CD4-positive, alpha-beta memory T cell (primary cell): ENCODE results near the gene ZNF354C. TPM values are rescaled to one million over a fixed set of nuclear protein-coding genes. Genes with fewer than 3 reads are reported as not detected.
A peak's percentile ranks its signal among the peaks of the same experiment; 100 is the strongest.

Source experiments
- CTCF ChIA-PET: fragments of 350-600 bp; sonication (Branson Sonifier 250); formaldehyde crosslinking; loops from one replicate; lab custom pipeline; 2021; ENCODE audit warnings: inconsistent platforms; ENCODE audit not compliant: partially characterized antibody; lab: Charles Lee
- POLR2A ChIA-PET: fragments of 350-600 bp; sonication (Branson Sonifier 250); formaldehyde crosslinking; loops from one replicate; lab custom pipeline; 2021; ENCODE audit not compliant: partially characterized antibody; lab: Charles Lee
- DNase-seq, 5 donors: peaks; one replicate each; pipeline versions ENCODE4 v3.0.0 to v3.0.0-alpha.2; 2020 to 2022; ENCODE audit warnings: mixed read lengths in 1 of 5
- H3K27ac ChIP-seq: one replicate; pipeline ENCODE4 v1.7.0; 2013; ENCODE audit warnings: low read depth, low read length
- H3K27me3 ChIP-seq: 2 replicates; pipeline ENCODE4 v1.7.0; 2013; ENCODE audit warnings: mild to moderate bottlenecking, low read length, moderate library complexity; ENCODE audit not compliant: insufficient read depth
- H3K36me3 ChIP-seq: 2 replicates; pipeline ENCODE4 v1.7.0; 2013; ENCODE audit warnings: mild to moderate bottlenecking, low read length, moderate library complexity; ENCODE audit not compliant: insufficient read depth
- H3K4me1 ChIP-seq: 2 replicates; pipeline ENCODE4 v1.7.0; 2013; ENCODE audit warnings: mild to moderate bottlenecking, low read length, moderate library complexity; ENCODE audit not compliant: insufficient read depth
- H3K4me3 ChIP-seq, 2 donors: one replicate each; pipeline ENCODE4 v1.7.0; 2013; ENCODE audit warnings: low read length in 2 of 2, mild to moderate bottlenecking in 1 of 2
- H3K9me3 ChIP-seq, 2 donors: one replicate each; pipeline ENCODE4 v1.7.0; 2013; ENCODE audit warnings: low read length in 2 of 2, control low read depth in 1 of 2; ENCODE audit not compliant: control insufficient read depth in 1 of 2
- H3K27ac Mint-ChIP-seq, 7 donors: one replicate each; pipeline ENCODE4 v1.8.0; 2020 to 2021; ENCODE audit warnings: mixed read lengths in 7 of 7, mild to moderate bottlenecking in 6 of 7, inconsistent platforms in 3 of 7, moderate library complexity in 3 of 7
- H3K27me3 Mint-ChIP-seq, 2 donors: one replicate each; pipeline ENCODE4 v1.8.0; 2020 to 2021; ENCODE audit warnings: mixed read lengths in 2 of 2
- H3K36me3 Mint-ChIP-seq, 2 donors: one replicate each; pipeline ENCODE4 v1.8.0; 2020 to 2021; ENCODE audit warnings: mixed read lengths in 2 of 2, inconsistent platforms in 1 of 2, mild to moderate bottlenecking in 1 of 2
- H3K4me1 Mint-ChIP-seq, 4 donors: one replicate each; pipeline ENCODE4 v1.8.0; 2020 to 2021; ENCODE audit warnings: mixed read lengths in 4 of 4, mild to moderate bottlenecking in 1 of 4
- H3K4me3 Mint-ChIP-seq, 8 donors: one replicate each; pipeline ENCODE4 v1.8.0; 2020 to 2021; ENCODE audit warnings: mixed read lengths in 8 of 8, mild to moderate bottlenecking in 7 of 8, moderate library complexity in 6 of 8, inconsistent platforms in 3 of 8
- H3K9me3 Mint-ChIP-seq, 8 donors: one replicate each; pipeline ENCODE4 v1.8.0; 2020 to 2021; ENCODE audit warnings: mixed read lengths in 8 of 8, mild to moderate bottlenecking in 5 of 8, inconsistent platforms in 3 of 8, moderate library complexity in 1 of 8
- intact Hi-C: fragments of 100-400 bp; cut with micrococcal nuclease; formaldehyde crosslinking; loops from one replicate; pipeline ENCODE4 v1.15.1; 2023
- polyA plus RNA-seq, 2 donors: library from polyadenylated mRNA; unstranded; fragments of 300-500 nt; fragmentation: Illumina TruSeq; gene quantifications; one replicate each; pipeline ENCODE4 v1.2.3, GENCODE V29; 2021
- total RNA-seq, 2 experiments: library from RNA; stranded (reverse); gene quantifications; one replicate each; pipeline ENCODE4 v1.2.3, GENCODE V29; 2021

The ZNF354C gene
- total and polyA plus RNA-seq, 4 experiments from 2014 or later = 1.3 to 11.3 (median 6.4) TPM

DNA sequence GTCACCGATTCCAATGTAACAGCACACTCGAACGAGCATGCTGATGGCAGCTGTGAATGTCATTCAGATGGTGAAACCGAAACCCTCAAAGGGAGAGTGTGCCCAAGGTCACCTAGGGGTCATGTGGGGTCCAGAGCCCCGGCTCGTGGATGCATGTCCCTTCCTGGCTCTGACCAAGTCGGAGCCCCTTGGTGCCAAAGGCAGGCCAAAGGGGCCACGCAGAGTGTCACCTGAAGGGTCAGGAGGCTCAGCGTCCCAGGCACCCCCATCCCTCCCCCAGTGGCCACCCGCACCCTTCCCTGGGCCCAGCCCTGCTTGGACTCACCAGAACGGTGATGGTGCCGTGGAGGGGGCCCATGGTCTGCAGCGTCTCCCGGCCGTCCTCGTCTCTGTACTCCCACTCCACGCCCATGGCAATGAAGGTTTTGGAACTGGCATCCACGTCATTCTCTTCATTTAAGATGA, 69.5 kb downstream of the ZNF354C start:
- H3K4me3 Mint-ChIP-seq = no peak overlapping the region
- no peak for DNase-seq
- H3K27ac Mint-ChIP-seq = no peak overlapping the region
- H3K27me3 ChIP-seq = no peaks in the 10 kb centered on the region
- H3K4me1 ChIP-seq = no peaks in the 10 kb centered on the region
- H3K4me1 Mint-ChIP-seq = no peaks in the 10 kb centered on the region
- H3K9me3 Mint-ChIP-seq = peaks cover 0 to 3% (median 0%) of the 10 kb centered on the region in 8 donors
- no peaks in the 10 kb centered on the region for H3K36me3 ChIP-seq
- ChIA-PET POLR2A (no interaction called here), CTCF (no interaction called here)
- intact Hi-C loops = no loop called here
- H3K9me3 ChIP-seq = no peaks in the 10 kb centered on the region
- no peak overlapping the region for H3K4me3 ChIP-seq
- H3K36me3 Mint-ChIP-seq = no peaks in the 10 kb centered on the region
- H3K27ac ChIP-seq = no peak overlapping the region
- no peaks in the 10 kb centered on the region for H3K27me3 Mint-ChIP-seq

- H3K36me3 Mint-ChIP-seq = no peaks in the 10 kb centered on the region
- intact Hi-C loops = no loop called here
- Histone ChIP-seq H3K27ac (no peak overlapping the region), H3K36me3 (no peaks in the 10 kb centered on the region), H3K4me3 (no peak overlapping the region), H3K27me3 (no peaks in the 10 kb centered on the region), H3K4me1 (no peaks in the 10 kb centered on the region), H3K9me3 (no peaks in the 10 kb centered on the region)
- DNase-seq = no peak
- H3K27ac Mint-ChIP-seq = no peak overlapping the region
- no peaks in the 10 kb centered on the region for H3K4me1 Mint-ChIP-seq
- ChIA-PET POLR2A (no interaction called here), CTCF (no interaction called here)
- H3K4me3 Mint-ChIP-seq = no peak overlapping the region
- peaks cover 0 to 3% (median 0%) of the 10 kb centered on the region in 8 donors for H3K9me3 Mint-ChIP-seq
- no peaks in the 10 kb centered on the region for H3K27me3 Mint-ChIP-seq
Measured at GRCh38 chr5:179130101-179130681, 70.0 kb downstream of the ZNF354C start.

DNA sequence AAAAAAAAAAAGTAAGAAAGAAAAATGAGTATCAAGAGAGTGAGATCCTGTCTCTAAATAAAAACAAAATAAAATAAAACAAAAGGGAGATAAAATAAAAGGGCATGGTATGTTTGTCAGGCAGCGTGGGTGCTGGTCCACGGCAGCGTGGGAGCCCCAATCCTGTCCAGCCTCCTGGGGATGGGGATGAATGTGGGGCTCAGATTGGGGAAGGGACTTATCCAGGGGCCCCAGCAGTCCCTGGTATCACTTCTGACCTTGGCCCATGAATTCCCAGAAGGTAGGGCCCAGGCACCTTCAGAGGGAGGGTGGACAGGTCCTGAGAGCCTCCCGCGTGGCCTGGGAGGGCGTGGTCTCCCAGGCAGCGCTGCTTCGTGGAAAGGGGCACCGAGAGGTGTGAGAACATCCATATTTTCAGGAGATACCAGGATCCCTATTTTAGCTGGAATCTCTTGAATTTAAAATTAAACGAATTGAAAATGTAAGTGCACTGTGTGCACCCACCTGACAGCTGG, 71.2 kb downstream of the ZNF354C start:
- ChIA-PET CTCF (no interaction called here), POLR2A (no interaction called here)
- intact Hi-C loops = no loop called here
- Histone ChIP-seq H3K36me3 (no peaks in the 10 kb centered on the region), H3K27me3 (no peaks in the 10 kb centered on the region), H3K9me3 (no peaks in the 10 kb centered on the region), H3K4me3 (no peak overlapping the region), H3K4me1 (no peaks in the 10 kb centered on the region), H3K27ac (no peak overlapping the region)
- no peak for DNase-seq
- Mint-ChIP-seq H3K27ac (no peak overlapping the region), H3K4me1 (no peaks in the 10 kb centered on the region), H3K4me3 (no peak overlapping the region), H3K36me3 (no peaks in the 10 kb centered on the region), H3K9me3 (peaks cover 0 to 4% (median 0%) of the 10 kb centered on the region in 8 donors), H3K27me3 (no peaks in the 10 kb centered on the region)

DNA sequence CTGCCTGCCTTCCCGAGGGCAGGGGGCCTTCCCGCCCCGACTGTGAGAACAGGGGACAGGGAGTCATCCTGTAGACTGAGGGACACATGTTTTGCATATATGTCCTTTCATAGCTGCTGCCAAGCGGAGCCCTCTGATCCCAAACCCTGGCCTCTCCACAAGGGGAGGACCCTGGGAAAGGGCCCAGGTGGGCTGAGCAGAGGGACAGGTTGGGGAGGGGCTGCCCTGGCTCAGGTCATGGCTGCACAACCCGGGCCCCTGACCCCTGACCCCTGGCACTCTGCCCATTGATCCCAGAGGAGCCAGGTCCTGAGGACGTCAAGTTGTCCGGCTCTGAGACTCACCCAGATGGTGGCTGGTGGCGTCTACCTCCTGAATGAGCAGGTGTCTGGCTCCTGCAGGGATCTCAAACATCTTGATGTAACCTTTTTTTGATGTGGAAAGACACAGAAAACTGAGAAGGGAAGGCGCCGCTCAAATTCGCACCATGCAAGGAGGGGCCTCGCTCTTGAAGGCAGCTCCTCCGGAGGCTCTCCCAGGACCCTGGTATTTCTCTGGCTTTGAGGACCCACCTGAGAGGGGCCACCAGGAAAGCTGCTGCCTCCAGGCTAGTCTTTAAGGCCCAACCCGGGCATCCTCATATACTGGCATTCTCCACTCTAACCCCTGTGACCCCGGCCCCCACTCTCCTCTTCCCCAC, 71.9 kb downstream of the ZNF354C start:
- Histone ChIP-seq H3K4me3 (no peak overlapping the region), H3K9me3 (no peaks in the 10 kb centered on the region), H3K27ac (no peak overlapping the region), H3K36me3 (no peaks in the 10 kb centered on the region), H3K4me1 (no peaks in the 10 kb centered on the region), H3K27me3 (no peaks in the 10 kb centered on the region)
- CTCF ChIA-PET = no interaction called here
- H3K4me3 Mint-ChIP-seq = no peak overlapping the region
- no peaks in the 10 kb centered on the region for H3K4me1 Mint-ChIP-seq
- H3K36me3 Mint-ChIP-seq = no peaks in the 10 kb centered on the region
- peaks cover 0 to 4% (median 0%) of the 10 kb centered on the region in 8 donors for H3K9me3 Mint-ChIP-seq
- intact Hi-C loops = no loop called here
- H3K27me3 Mint-ChIP-seq = no peaks in the 10 kb centered on the region
- POLR2A ChIA-PET = no interaction called here
- DNase-seq = no peak
- no peak overlapping the region for H3K27ac Mint-ChIP-seq

- Histone ChIP-seq H3K27me3 (no peaks in the 10 kb centered on the region), H3K4me1 (no peaks in the 10 kb centered on the region), H3K27ac (no peak overlapping the region), H3K36me3 (no peaks in the 10 kb centered on the region), H3K4me3 (no peak overlapping the region), H3K9me3 (no peaks in the 10 kb centered on the region)
- CTCF ChIA-PET = no interaction called here
- Mint-ChIP-seq H3K9me3 (peaks cover 0 to 3% (median 0%) of the 10 kb centered on the region in 8 donors), H3K4me1 (no peaks in the 10 kb centered on the region), H3K27me3 (no peaks in the 10 kb centered on the region), H3K27ac (peak overlapping the region in 1 of 7 donors; percentile 73), H3K36me3 (no peaks in the 10 kb centered on the region), H3K4me3 (no peak overlapping the region)
- DNase-seq = no peak
- intact Hi-C loops = no loop called here
- POLR2A ChIA-PET = no interaction called here
Measured at GRCh38 chr5:179132586-179133355, 72.6 kb downstream of the ZNF354C start.

Other genes with a start within 250 kb of the ZNF354C start
- gene ZNF354B, start 200.4 kb upstream of the ZNF354C start, total RNA-seq = 10 to 100 TPM; 31.3 to 32.4 TPM
- 1 to 10 TPM; 3.1 to 5.1 TPM for gene ZNF354B, start 200.4 kb upstream of the ZNF354C start, polyA plus RNA-seq
- 1 to 10 TPM; 2.2 to 2.4 TPM for gene ZFP2, start 164.5 kb upstream of the ZNF354C start, total RNA-seq
- under 1 TPM in 1 of 2 donors, not detected in 1; 0.42 TPM for gene ZFP2, start 164.5 kb upstream of the ZNF354C start, polyA plus RNA-seq
- under 1 TPM in 1 of 2 experiments, not detected in 1; 0.14 TPM for gene ZNF454, start 119.2 kb upstream of the ZNF354C start, total RNA-seq
- not detected for gene ZNF454, start 119.2 kb upstream of the ZNF354C start, polyA plus RNA-seq
- gene GRM6, start 65.1 kb upstream of the ZNF354C start, total RNA-seq = not detected
- not detected for gene GRM6, start 65.1 kb upstream of the ZNF354C start, polyA plus RNA-seq
- 10 to 100 TPM; 15.9 to 16.3 TPM for gene ZNF879, start 36.6 kb upstream of the ZNF354C start, total RNA-seq
- 1 to 10 TPM; 3.2 to 4.4 TPM for gene ZNF879, start 36.6 kb upstream of the ZNF354C start, polyA plus RNA-seq